K562 (cell line): ENCODE results near the gene DUSP23. TPM values are rescaled to one million over a fixed set of nuclear protein-coding genes. Genes with fewer than 3 reads are reported as not detected.

Source experiments
- ARID3B ChIP-seq: fragments of 250-450 bp; sonication (Bioruptor Pico); IDR thresholded peaks from 2 replicates; pipeline ENCODE4 v1.4.0; 2020; ENCODE audit warnings: borderline replicate concordance
- CBFB ChIP-seq: sonication (generic); formaldehyde crosslinking; IDR thresholded peaks from 2 replicates; pipeline ENCODE4 v1.4.0; 2020; ENCODE audit warnings: mild to moderate bottlenecking, missing genetic modification reagents
- E2F1 ChIP-seq: sonication (generic); formaldehyde crosslinking; IDR thresholded peaks from 2 replicates; pipeline ENCODE4 v1.8.1; 2023; ENCODE audit warnings: mild to moderate bottlenecking, missing genetic modification reagents, moderate library complexity
- FOXP4 ChIP-seq: sonication (generic); formaldehyde crosslinking; IDR thresholded peaks from 2 replicates; pipeline ENCODE4 v1.8.0; 2022; ENCODE audit warnings: mild to moderate bottlenecking, missing genetic modification reagents, borderline replicate concordance
- HNRNPUL1 ChIP-seq: fragments of 200-400 bp; formaldehyde crosslinking; IDR thresholded peaks from 2 replicates; pipeline ENCODE4 v1.6.1; 2017; ENCODE audit warnings: low read length
- JUNB ChIP-seq: fragments of 450-650 bp; formaldehyde crosslinking; conservative IDR thresholded peaks from 2 replicates; pipeline ENCODE4 v1.4.0; 2020; ENCODE audit warnings: mild to moderate bottlenecking
- MIER1 ChIP-seq: fragments of 450-650 bp; IDR thresholded peaks from 2 replicates; pipeline ENCODE4 v1.6.1; 2016; ENCODE audit warnings: antibody characterized with exemption, mild to moderate bottlenecking, low read depth
- PHTF2 ChIP-seq: fragments of 250-450 bp; sonication (Bioruptor Pico); IDR thresholded peaks from 2 replicates; pipeline ENCODE4 v1.5.0; 2021; ENCODE audit warnings: mild to moderate bottlenecking
- POLR3G ChIP-seq: IDR thresholded peaks from 2 replicates; pipeline ENCODE4 v1.6.1; 2011; ENCODE audit not compliant: insufficient read length, insufficient replicate concordance; ENCODE audit errors: extremely low read depth
- RBM15 ChIP-seq: fragments of 200-400 bp; formaldehyde crosslinking; IDR thresholded peaks from 2 replicates; pipeline ENCODE4 v1.6.1; 2018; ENCODE audit warnings: mild to moderate bottlenecking, low read length, moderate library complexity; ENCODE audit not compliant: insufficient read depth
- ZMIZ1 ChIP-seq, 2 experiments: fragments of 150-350 bp in 1 of 2; IDR thresholded peaks; 2 replicates each; pipeline ENCODE4 v1.6.1; 2012 to 2016; ENCODE audit warnings: low read depth in 2 of 2, low read length in 2 of 2, mild to moderate bottlenecking in 1 of 2, moderate library complexity in 1 of 2
- ZNF518B ChIP-seq: fragments of 250-450 bp; sonication (Bioruptor Pico); IDR thresholded peaks from 2 replicates; pipeline ENCODE4 v1.5.0; 2021; ENCODE audit warnings: mild to moderate bottlenecking, moderate library complexity
- polyA plus RNA-seq, 8 experiments: library from polyadenylated mRNA; depleted of rRNA in 4 of 8; stranded (reverse) in 5 of 8; unstranded in 3 of 8; fragments of >200 nt; fragmentation: Nextera tagmentation in 2 of 8; fragmentation: Illumina TruSeq in 1 of 8; extraction: Ambion mirVana in 2 of 8; extraction: Trizol in 1 of 8; gene quantifications; 2 replicates each; pipeline versions ENCODE4 v1.2.1 to v1.2.3, GENCODE V29; 2011 to 2014; ENCODE audit warnings: inconsistent platforms in 1 of 8, missing spikeins in 1 of 8
- total RNA-seq, 7 experiments: library from RNA; depleted of rRNA in 6 of 7; stranded (reverse); fragments of >200 nt in 6 of 7; fragmentation: Illumina TruSeq in 2 of 7; extraction: Trizol in 2 of 7; gene quantifications; 2 replicates each; pipeline versions ENCODE4 v1.2.1 to v1.2.3, GENCODE V29; 2011 to 2021; ENCODE audit warnings: low replicate concordance in 1 of 7

The DUSP23 gene
- total and polyA plus RNA-seq, 9 of the 15 experiments (the other 6 are each of a cell fraction or from before 2014, with no cell fraction given), result 1.0 to 34.8 (median 13.7) TPM

GRCh38 chr1:159780583-159781582, at the start of gene DUSP23 (continued):
- no peak for TF ChIP-seq RBM15
- no peak for TF ChIP-seq POLR3G
- peak; percentile 12; the same call in 1 of the 2 replicates for TF ChIP-seq FOXP4 (CRISPR knock-in tag)
- no peak for TF ChIP-seq ZNF518B (CRISPR knock-in tag)
- TF ChIP-seq E2F1 (CRISPR knock-in tag), result no peak
- 0 out of 2 replicates have a peak, but pooled peaks have one; percentile 24 for TF ChIP-seq ARID3B
- 0 out of 2 replicates have a peak, but pooled peaks have one; percentile 4 for TF ChIP-seq JUNB (CRISPR knock-in tag)
- TF ChIP-seq HNRNPUL1, result no peak
- no peak for TF ChIP-seq CBFB
- no peak for TF ChIP-seq ZMIZ1 (IDR thresholded peaks at IDR 0.05; ENCODE audit: low read depth in 2 of 2, low read length in 2 of 2)
- no peak for TF ChIP-seq MIER1
- no peak for TF ChIP-seq PHTF2 (CRISPR knock-in tag)
